SU-DHL-6 (cell line): ENCODE results near the gene KISS1.

Experiments
- H2AFZ ChIP-seq: fragments of 200-600 bp; sonication (generic); 2 replicates; pipeline ENCODE4 v1.6.1; 2014; ENCODE audit warnings: low read depth, mild to moderate bottlenecking, moderate library complexity, mixed read lengths, antibody characterized with exemption, low read length; ENCODE audit not compliant: severe bottlenecking
- H3F3A ChIP-seq: fragments of 200-600 bp; shearing (Covaris generic); 2 replicates; pipeline ENCODE4 v1.6.0; 2016; ENCODE audit warnings: antibody characterized with exemption, mild to moderate bottlenecking; ENCODE audit not compliant: insufficient read depth
- H3K27ac ChIP-seq: fragments of 200-600 bp; sonication (generic); 2 replicates; pipeline ENCODE4 v1.5.1; 2016; ENCODE audit warnings: low read depth, mild to moderate bottlenecking, low read length, moderate library complexity, mixed read lengths
- H3K27me3 ChIP-seq: fragments of 200-600 bp; sonication (generic), shearing (Covaris generic); 2 replicates; pipeline ENCODE4 v1.6.0; 2014; ENCODE audit warnings: mild to moderate bottlenecking, low read length
- H3K36me3 ChIP-seq: fragments of 200-600 bp; sonication (generic); 2 replicates; pipeline ENCODE4 v1.6.1; 2014; ENCODE audit warnings: mild to moderate bottlenecking, low read length, mixed read lengths
- H3K4me2 ChIP-seq: fragments of 300-600, 200-600 bp; shearing (Covaris generic), sonication (generic); 2 replicates; pipeline ENCODE4 v1.6.0; 2014; ENCODE audit warnings: low read length, low read depth, mild to moderate bottlenecking; ENCODE audit not compliant: poor library complexity, severe bottlenecking
- H3K4me3 ChIP-seq: fragments of 200-600 bp; sonication (generic); 2 replicates; pipeline ENCODE4 v1.5.1; 2014; ENCODE audit warnings: antibody characterized with exemption, low read length, mild to moderate bottlenecking, mixed read lengths; ENCODE audit not compliant: insufficient read depth, poor library complexity, severe bottlenecking
- H3K79me2 ChIP-seq: fragments of 200-600 bp; sonication (generic); 2 replicates; pipeline ENCODE4 v1.6.1; 2014; ENCODE audit warnings: mild to moderate bottlenecking, low read length, moderate library complexity; ENCODE audit not compliant: insufficient read depth
- H3K9ac ChIP-seq: fragments of 200-600 bp; sonication (generic); 2 replicates; pipeline ENCODE4 v1.7.0; 2014; ENCODE audit warnings: mild to moderate bottlenecking, low read length
- H3K9me2 ChIP-seq: fragments of 200-600 bp; sonication (generic); replicated peaks from 2 replicates; pipeline ENCODE4 v1.6.1; 2014; ENCODE audit warnings: low read length; ENCODE audit not compliant: insufficient read depth
- H3K9me3 ChIP-seq: fragments of 200-600 bp; sonication (generic); 2 replicates; pipeline ENCODE4 v1.6.1; 2014; ENCODE audit warnings: low read length, mixed read lengths; ENCODE audit not compliant: insufficient read depth
- H4K20me1 ChIP-seq: fragments of 200-600 bp; sonication (generic); 2 replicates; pipeline ENCODE4 v1.6.1; 2014; ENCODE audit warnings: low read depth, mild to moderate bottlenecking, antibody characterized with exemption, low read length, moderate library complexity, mixed read lengths
- EZH2phosphoT487 ChIP-seq: fragments of 200-600 bp; sonication (generic), shearing (Covaris generic); conservative IDR thresholded peaks from 2 replicates; pipeline ENCODE4 v1.6.1; 2018; ENCODE audit warnings: mild to moderate bottlenecking, antibody characterized with exemption, low read length, moderate library complexity, mixed read lengths
- TF ChIP-seq, protein P1 (sequence below): fragments of 200-600 bp; sonication (generic); IDR thresholded peaks from one replicate; pipeline ENCODE4 v1.5.1; 2017; ENCODE audit warnings: antibody characterized with exemption, mild to moderate bottlenecking, low read length, moderate library complexity; ENCODE audit not compliant: insufficient read depth, poor library complexity, severe bottlenecking

Gene KISS1

DNA sequence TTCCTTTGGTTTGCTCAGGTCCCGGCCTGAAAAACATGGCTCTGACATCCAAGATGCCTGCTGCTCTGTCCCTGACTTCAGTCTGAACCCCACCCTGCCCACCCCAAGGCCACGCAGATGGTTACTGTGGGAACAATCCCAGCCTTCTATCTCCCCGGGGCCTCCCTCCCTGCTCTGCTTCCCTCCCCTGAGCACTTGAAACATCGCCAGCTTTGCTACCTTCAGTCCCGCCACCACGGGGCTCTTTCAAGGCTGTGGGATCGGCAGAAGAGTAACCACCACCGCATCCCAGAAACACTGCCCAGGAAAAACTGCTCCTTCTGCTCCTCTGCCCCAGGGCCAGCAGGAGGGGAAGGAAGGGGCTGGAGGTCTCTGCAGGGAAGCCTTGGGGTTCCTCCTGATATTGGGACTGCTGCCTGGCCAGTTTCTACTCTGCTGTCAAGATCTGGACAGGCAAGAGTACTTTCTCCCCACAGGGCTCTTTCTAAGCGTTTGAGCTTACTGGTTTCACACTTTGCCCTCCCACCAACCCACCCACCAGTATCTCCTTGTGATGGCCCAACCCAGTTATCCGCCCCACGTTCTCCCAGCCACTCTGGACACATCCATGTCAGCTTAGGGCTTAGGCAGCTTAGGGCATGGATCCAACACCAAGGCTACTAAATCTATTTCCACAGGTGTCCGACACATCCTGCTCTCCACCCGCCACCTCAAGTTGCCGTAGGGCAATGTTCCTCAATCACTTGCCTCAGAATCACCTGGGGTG, 52.8 kb downstream of the KISS1 start:
- H3K27ac ChIP-seq = no peak overlapping the region
- no peak overlapping the region for H3K4me3 ChIP-seq
- no peak overlapping the region for H3K9ac ChIP-seq
- no peaks in the 10 kb centered on the region for H3F3A ChIP-seq
- no peak overlapping the region for H2AFZ ChIP-seq
- TF ChIP-seq EZH2phosphoT487 = no peak
- TF ChIP-seq, protein P1, sequence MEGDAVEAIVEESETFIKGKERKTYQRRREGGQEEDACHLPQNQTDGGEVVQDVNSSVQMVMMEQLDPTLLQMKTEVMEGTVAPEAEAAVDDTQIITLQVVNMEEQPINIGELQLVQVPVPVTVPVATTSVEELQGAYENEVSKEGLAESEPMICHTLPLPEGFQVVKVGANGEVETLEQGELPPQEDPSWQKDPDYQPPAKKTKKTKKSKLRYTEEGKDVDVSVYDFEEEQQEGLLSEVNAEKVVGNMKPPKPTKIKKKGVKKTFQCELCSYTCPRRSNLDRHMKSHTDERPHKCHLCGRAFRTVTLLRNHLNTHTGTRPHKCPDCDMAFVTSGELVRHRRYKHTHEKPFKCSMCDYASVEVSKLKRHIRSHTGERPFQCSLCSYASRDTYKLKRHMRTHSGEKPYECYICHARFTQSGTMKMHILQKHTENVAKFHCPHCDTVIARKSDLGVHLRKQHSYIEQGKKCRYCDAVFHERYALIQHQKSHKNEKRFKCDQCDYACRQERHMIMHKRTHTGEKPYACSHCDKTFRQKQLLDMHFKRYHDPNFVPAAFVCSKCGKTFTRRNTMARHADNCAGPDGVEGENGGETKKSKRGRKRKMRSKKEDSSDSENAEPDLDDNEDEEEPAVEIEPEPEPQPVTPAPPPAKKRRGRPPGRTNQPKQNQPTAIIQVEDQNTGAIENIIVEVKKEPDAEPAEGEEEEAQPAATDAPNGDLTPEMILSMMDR = no peak
- no peaks in the 10 kb centered on the region for H3K27me3 ChIP-seq
- no peaks in the 10 kb centered on the region for H3K9me2 ChIP-seq
- no peak overlapping the region for H3K4me2 ChIP-seq
- no peaks in the 10 kb centered on the region for H3K9me3 ChIP-seq
- no peaks in the 10 kb centered on the region for H3K36me3 ChIP-seq
- no peaks in the 10 kb centered on the region for H4K20me1 ChIP-seq
- no peaks in the 10 kb centered on the region for H3K79me2 ChIP-seq

DNA sequence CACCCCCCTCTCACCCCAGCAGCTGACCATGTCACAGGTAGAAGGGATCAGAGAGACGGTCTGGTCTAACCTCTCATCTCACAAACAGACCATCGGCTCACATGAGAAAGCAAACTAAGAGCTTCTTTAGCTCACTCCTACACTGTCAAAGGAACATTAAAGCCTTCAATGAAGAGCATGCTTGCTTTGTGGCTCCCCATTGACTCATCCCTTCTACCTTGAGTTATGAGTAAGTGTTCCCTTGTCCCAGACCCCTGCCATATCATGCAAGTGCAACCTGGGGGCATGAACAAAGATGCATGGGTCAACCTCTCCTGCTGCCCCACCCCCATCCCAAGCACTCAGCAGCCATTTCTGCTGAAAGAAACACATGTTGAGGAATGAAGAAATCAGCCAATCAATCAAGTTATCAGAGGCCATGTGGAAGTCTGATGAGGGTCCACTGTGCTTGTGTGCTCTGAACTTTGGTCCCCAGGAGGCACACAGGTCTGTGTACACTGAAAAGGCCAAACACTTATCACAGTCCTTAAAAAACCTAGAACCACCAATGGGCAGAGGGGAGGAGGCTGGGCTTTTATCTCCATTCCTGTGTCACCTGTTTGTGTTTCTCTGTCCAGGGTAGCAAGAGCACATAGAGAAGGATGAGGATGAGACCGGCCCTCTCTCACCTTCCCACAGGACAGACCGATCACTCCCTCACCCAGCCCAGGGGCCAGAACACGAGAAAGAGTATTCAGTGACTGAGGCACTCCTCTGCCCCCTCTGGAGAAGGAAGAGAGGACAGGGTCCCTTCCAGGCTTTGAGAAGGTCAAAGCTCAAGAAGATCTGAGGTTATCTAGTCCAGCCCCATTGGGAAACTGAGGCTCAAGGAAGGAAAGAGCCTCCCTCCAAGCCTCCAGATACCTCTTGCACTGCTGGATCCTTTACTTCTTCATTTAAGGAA, 54.0 kb downstream of the KISS1 start:
- Histone ChIP-seq H3F3A (no peaks in the 10 kb centered on the region), H3K9me3 (no peaks in the 10 kb centered on the region), H3K4me3 (no peak overlapping the region), H3K27ac (no peak overlapping the region), H3K79me2 (no peaks in the 10 kb centered on the region), H3K36me3 (no peaks in the 10 kb centered on the region), H2AFZ (no peak overlapping the region), H3K4me2 (no peak overlapping the region), H3K9ac (no peak overlapping the region), H3K9me2 (no peaks in the 10 kb centered on the region), H4K20me1 (no peaks in the 10 kb centered on the region), H3K27me3 (no peaks in the 10 kb centered on the region)
- TF ChIP-seq EZH2phosphoT487 = no peak
- TF ChIP-seq, protein P1 = no peak

DNA sequence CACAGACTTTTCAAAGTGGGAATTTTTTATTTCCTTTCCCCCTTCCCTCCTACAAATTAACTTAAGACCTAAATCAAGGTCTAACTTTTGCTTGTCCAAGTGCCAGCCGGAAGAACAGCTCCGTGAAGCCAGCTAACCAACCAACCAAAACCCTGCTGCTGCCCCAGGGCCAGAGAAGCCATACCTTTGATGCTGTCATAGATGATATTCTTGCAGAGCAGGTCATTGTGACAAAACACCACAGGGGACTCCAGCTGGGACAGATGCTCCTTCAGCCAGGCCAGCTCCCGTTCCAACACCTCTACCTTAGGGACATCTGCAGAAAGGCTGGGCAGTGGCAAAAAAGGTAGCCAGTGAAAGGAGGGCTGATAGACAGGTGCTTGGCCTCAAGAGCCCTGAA, 55.2 kb downstream of the KISS1 start:
- TF ChIP-seq, protein P1 = no peak
- TF ChIP-seq EZH2phosphoT487 = no peak
- no peak overlapping the region for H2AFZ ChIP-seq
- no peaks in the 10 kb centered on the region for H4K20me1 ChIP-seq
- no peaks in the 10 kb centered on the region for H3K36me3 ChIP-seq
- no peaks in the 10 kb centered on the region for H3F3A ChIP-seq
- no peak overlapping the region for H3K27ac ChIP-seq
- no peak overlapping the region for H3K9ac ChIP-seq
- H3K9me3 ChIP-seq = no peaks in the 10 kb centered on the region
- H3K4me3 ChIP-seq = no peak overlapping the region
- H3K9me2 ChIP-seq = no peaks in the 10 kb centered on the region
- H3K79me2 ChIP-seq = no peaks in the 10 kb centered on the region
- no peak overlapping the region for H3K4me2 ChIP-seq
- H3K27me3 ChIP-seq = no peaks in the 10 kb centered on the region
